ENCODE measurements around the gene ITGB4.

Gene ITGB4

GRCh38 chr17:75731716-75732498, 10.6 kb downstream of the ITGB4 start:
- DNase-seq (ENCODE audit: low read depth): no peak

- no peak for DNase-seq (ENCODE audit: low read depth)
Observed at GRCh38 chr17:75733471-75733870, 12.2 kb downstream of the ITGB4 start.

GRCh38 chr17:75734674-75735294, 13.5 kb downstream of the ITGB4 start:
- DNase-seq (ENCODE audit: low read depth): no peak

- no peak for DNase-seq (ENCODE audit: low read depth)
Observed at GRCh38 chr17:75736173-75736835, 15.0 kb downstream of the ITGB4 start.

- no peak for DNase-seq (ENCODE audit: low read depth)
Observed at GRCh38 chr17:75737133-75737962, 16.1 kb downstream of the ITGB4 start.

GRCh38 chr17:75738218-75738802, 17.1 kb downstream of the ITGB4 start:
- no peak for DNase-seq (ENCODE audit: low read depth)

- no peak for DNase-seq (ENCODE audit: low read depth)
Observed at GRCh38 chr17:75739174-75739573, 17.9 kb downstream of the ITGB4 start.

GRCh38 chr17:75739801-75740200, 18.5 kb downstream of the ITGB4 start:
- DNase-seq (ENCODE audit: low read depth): no peak

GRCh38 chr17:75740215-75740614, 19.0 kb downstream of the ITGB4 start:
- no peak for DNase-seq (ENCODE audit: low read depth)

- no peak for DNase-seq (ENCODE audit: low read depth)
Observed at GRCh38 chr17:75740631-75741077, 19.4 kb downstream of the ITGB4 start.

- no peak for DNase-seq (ENCODE audit: low read depth)
Observed at GRCh38 chr17:75742337-75742736, 21.1 kb downstream of the ITGB4 start.

GRCh38 chr17:75743625-75744206, 22.5 kb downstream of the ITGB4 start:
- DNase-seq (ENCODE audit: low read depth): no peak

- DNase-seq (ENCODE audit: low read depth): no peak
Observed at GRCh38 chr17:75748706-75749105, 27.4 kb downstream of the ITGB4 start.

GRCh38 chr17:75749545-75750389, 28.5 kb downstream of the ITGB4 start:
- peak; percentile 91 for DNase-seq (ENCODE audit: low read depth)

- DNase-seq (ENCODE audit: low read depth): no peak
Observed at GRCh38 chr17:75750661-75751423, 29.6 kb downstream of the ITGB4 start.

- DNase-seq (ENCODE audit: low read depth): no peak
Observed at GRCh38 chr17:75751676-75752404, 30.6 kb downstream of the ITGB4 start.

GRCh38 chr17:75752405-75752709, 31.1 kb downstream of the ITGB4 start:
- DNase-seq (ENCODE audit: low read depth): no peak

GRCh38 chr17:75752802-75753513, 31.7 kb downstream of the ITGB4 start:
- no peak for DNase-seq (ENCODE audit: low read depth)
